HG03045 (cell line): ENCODE measurements around the gene GUK1.

Experiments
- ATAC-seq: cut with Tn5 transposase; IDR thresholded peaks from one replicate; pipeline ENCODE4 v1.9.1; 2021; ENCODE audit warnings: mild to moderate bottlenecking, moderate library complexity; ENCODE audit not compliant: unreplicated experiment

GUK1 gene

GRCh38 chr1:228197555-228198147, 57.6 kb downstream of the GUK1 start:
- ATAC-seq: no peak
